WTC11 (cell line): ENCODE results near the gene SLC45A1.

Source experiments
- ATF3 ChIP-seq: sonication (generic); formaldehyde crosslinking; conservative IDR thresholded peaks from 2 replicates; pipeline ENCODE4 v1.8.1; 2022; ENCODE audit warnings: mild to moderate bottlenecking, missing genetic modification reagents
- CTCF ChIP-seq: fragments of 200-600 bp; IDR thresholded peaks from 2 replicates; pipeline ENCODE4 v1.8.0; 2022; ENCODE audit warnings: antibody characterized with exemption
- E2F1 ChIP-seq: sonication (generic); formaldehyde crosslinking; IDR thresholded peaks from 2 replicates; pipeline ENCODE4 v1.8.0; 2022; ENCODE audit warnings: mild to moderate bottlenecking, missing genetic modification reagents
- GABPB1 ChIP-seq: sonication (generic); formaldehyde crosslinking; IDR thresholded peaks from 2 replicates; pipeline ENCODE4 v1.8.1; 2023; ENCODE audit warnings: mild to moderate bottlenecking, missing genetic modification reagents
- NFATC4 ChIP-seq: fragments of 250-450 bp; sonication (Bioruptor Pico); IDR thresholded peaks from 2 replicates; pipeline ENCODE4 v1.9.0; 2021; ENCODE audit warnings: mild to moderate bottlenecking
- TCF7 ChIP-seq: sonication (generic); formaldehyde crosslinking; IDR thresholded peaks from 2 replicates; pipeline ENCODE4 v1.8.0; 2022; ENCODE audit warnings: mild to moderate bottlenecking, low read depth, missing genetic modification reagents, moderate library complexity
- TEAD4 ChIP-seq: sonication (generic); formaldehyde crosslinking; IDR thresholded peaks from 2 replicates; pipeline ENCODE4 v1.8.0; 2022; ENCODE audit warnings: mild to moderate bottlenecking, missing genetic modification reagents
- ZNF121 ChIP-seq: sonication (generic); formaldehyde crosslinking; IDR thresholded peaks from 2 replicates; pipeline ENCODE4 v1.8.0; 2023; ENCODE audit warnings: missing genetic modification reagents

GRCh38 chr1:8376358-8376840, 58.5 kb downstream of the SLC45A1 start:
- TF ChIP-seq CTCF (no peak), E2F1 (CRISPR knock-in tag) (no peak), ZNF121 (CRISPR knock-in tag) (no peak), NFATC4 (no peak), ATF3 (CRISPR knock-in tag) (no peak), TEAD4 (CRISPR knock-in tag) (no peak), GABPB1 (no peak), TCF7 (CRISPR knock-in tag) (no peak)
